Naive thymus-derived CD8-positive, alpha-beta T cell (primary cell): ENCODE data around the gene FBXW4. TPM values are rescaled to one million over a fixed set of nuclear protein-coding genes. Genes with fewer than 3 reads are reported as not detected.
A peak's percentile ranks its signal among the peaks of the same experiment; 100 is the strongest.

Source experiments
- ATAC-seq, 2 donors: fragments of 150-1000 bp; cut with Tn5 transposase in 1 of 2; sonication (Bioruptor Pico), chemical (Tn5 transposase) in 1 of 2; 1 replicate in 1 of 2; 2 replicates in 1 of 2; pipeline ENCODE4 v1.10.0; 2021; ENCODE audit warnings: mild to moderate bottlenecking in 2 of 2, moderate library complexity in 2 of 2
- POLR2A ChIA-PET: fragments of 350-600 bp; sonication (Branson Sonifier 250); formaldehyde crosslinking; loops from one replicate; lab custom pipeline; 2021; ENCODE audit warnings: antibody characterized with exemption; lab: Charles Lee
- DNase-seq, 10 donors: peaks; one replicate each; pipeline versions ENCODE4 v3.0.0 to v3.0.0-alpha.2; 2020 to 2022
- H3K27ac Mint-ChIP-seq, 10 donors: one replicate each; pipeline ENCODE4 v1.8.0; 2020 to 2022; ENCODE audit warnings: mild to moderate bottlenecking in 10 of 10, mixed read lengths in 10 of 10, moderate library complexity in 4 of 10, inconsistent platforms in 1 of 10
- H3K27me3 Mint-ChIP-seq, 5 donors: one replicate each; pipeline ENCODE4 v1.8.0; 2021 to 2022; ENCODE audit warnings: mixed read lengths in 5 of 5
- H3K36me3 Mint-ChIP-seq, 3 donors: one replicate each; pipeline ENCODE4 v1.8.0; 2020 to 2022; ENCODE audit warnings: mixed read lengths in 3 of 3, mild to moderate bottlenecking in 2 of 3, inconsistent platforms in 1 of 3
- H3K4me1 Mint-ChIP-seq, 4 donors: one replicate each; pipeline ENCODE4 v1.8.0; 2021 to 2022; ENCODE audit warnings: mixed read lengths in 4 of 4
- H3K4me3 Mint-ChIP-seq, 10 donors: one replicate each; pipeline ENCODE4 v1.8.0; 2020 to 2022; ENCODE audit warnings: mild to moderate bottlenecking in 10 of 10, mixed read lengths in 10 of 10, moderate library complexity in 6 of 10, inconsistent platforms in 1 of 10
- H3K9me3 Mint-ChIP-seq, 9 donors: one replicate each; pipeline ENCODE4 v1.8.0; 2020 to 2022; ENCODE audit warnings: mixed read lengths in 9 of 9, mild to moderate bottlenecking in 3 of 9, inconsistent platforms in 1 of 9, moderate library complexity in 1 of 9
- microRNA-seq: library from miRNA; unstranded; fragments of <30 nt; microRNA quantifications from one replicate; pipeline ENCODE4 v1.2.0, GENCODE V29; 2022; ENCODE audit warnings: borderline microRNAs expressed
- polyA plus RNA-seq, 3 donors: library from polyadenylated mRNA; unstranded; fragments of 300-500 nt; fragmentation: Illumina TruSeq; gene quantifications; one replicate each; pipeline ENCODE4 v1.2.3, GENCODE V29; 2021
- total RNA-seq, 8 experiments: library from RNA in 2 of 8; stranded (reverse) in 2 of 8; gene quantifications; one replicate each; pipeline ENCODE4 v1.2.3 and lab custom pipeline; 2021 to 2026

The FBXW4 gene
- total and polyA plus RNA-seq, 5 experiments from 2014 or later: 6.1 to 106 (median 13.1) TPM

DNA sequence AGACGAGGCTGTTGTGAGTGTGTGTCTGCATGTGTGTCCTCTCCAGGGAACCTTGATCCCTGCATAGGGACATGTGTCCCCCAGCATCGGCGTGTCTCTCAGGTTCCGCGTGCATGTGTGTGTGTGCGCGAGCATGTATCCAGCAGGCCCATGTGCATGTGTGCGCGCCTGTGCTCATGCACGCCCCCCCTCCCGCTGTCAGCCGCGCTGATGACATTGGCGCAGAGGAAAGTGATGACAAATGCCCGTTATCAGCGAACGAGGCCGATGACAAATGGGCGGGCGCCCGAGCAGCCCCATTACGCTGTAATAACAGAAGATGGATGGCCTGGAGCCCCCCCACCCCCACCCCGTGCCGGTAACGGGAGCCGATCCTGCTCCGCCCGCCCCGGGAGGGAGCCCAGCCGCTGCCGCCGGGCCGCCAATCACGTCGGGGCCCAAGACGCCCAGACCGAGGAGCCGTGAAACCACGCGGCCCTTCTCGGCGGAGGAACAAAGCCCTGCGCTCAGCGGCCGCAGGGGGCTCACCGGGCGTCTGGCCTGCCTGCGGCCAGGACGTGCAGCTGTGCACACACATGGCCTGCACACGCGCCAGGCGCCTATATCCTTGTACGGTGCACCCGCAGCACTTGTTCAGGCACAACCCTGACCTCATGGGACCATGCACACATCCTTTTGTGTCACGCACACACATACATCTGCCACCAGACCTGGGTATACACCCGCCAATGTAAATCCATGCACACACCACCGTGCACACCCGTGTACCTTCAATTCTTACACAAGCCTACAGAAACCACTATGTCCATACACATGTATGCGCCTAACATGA lies 128.4 kb downstream of the FBXW4 start:
- H3K27me3 Mint-ChIP-seq: peaks cover 34 to 66% (median 45%) of the 10 kb centered on the region in 5 donors
- ATAC-seq (no peak), DNase-seq (peak in 1 of 10 donors; percentile 46)
- no peak overlapping the region for H3K27ac Mint-ChIP-seq
- peak overlapping the region in 8 of 10 donors; percentile 5 to 70 (median 20) for H3K4me3 Mint-ChIP-seq
- H3K4me1 Mint-ChIP-seq: peaks cover 4 to 21% (median 17%) of the 10 kb centered on the region in 4 donors
- H3K36me3 Mint-ChIP-seq: no peaks in the 10 kb centered on the region
- H3K9me3 Mint-ChIP-seq: no peaks in the 10 kb centered on the region
- POLR2A ChIA-PET: no interaction called here

DNA sequence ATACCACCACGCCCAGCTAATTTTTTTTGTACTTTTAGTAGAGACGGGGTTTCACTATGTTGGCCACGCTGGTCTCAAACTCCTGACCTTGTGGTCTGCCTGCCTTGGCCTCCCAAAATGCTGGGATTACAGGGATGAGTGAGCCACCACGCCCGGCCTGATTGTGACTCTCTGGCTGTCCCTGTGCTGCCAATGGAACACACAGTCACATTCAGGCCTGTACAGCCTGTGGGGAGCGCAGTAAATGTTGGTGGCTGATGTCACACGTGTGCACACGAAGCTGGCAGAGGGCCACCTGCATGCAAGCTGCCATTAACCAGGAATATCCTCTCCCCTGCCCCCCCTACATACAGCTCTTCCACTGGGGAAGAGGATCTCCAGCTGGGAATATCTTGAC lies 129.0 kb downstream of the FBXW4 start:
- Mint-ChIP-seq H3K36me3 (no peaks in the 10 kb centered on the region), H3K27ac (no peak overlapping the region), H3K9me3 (no peaks in the 10 kb centered on the region), H3K4me1 (peaks cover 4 to 21% (median 17%) of the 10 kb centered on the region in 4 donors), H3K4me3 (no peak overlapping the region), H3K27me3 (peaks cover 34 to 66% (median 45%) of the 10 kb centered on the region in 5 donors)
- no peak for DNase-seq
- ATAC-seq: no peak
- POLR2A ChIA-PET: no interaction called here

DNA sequence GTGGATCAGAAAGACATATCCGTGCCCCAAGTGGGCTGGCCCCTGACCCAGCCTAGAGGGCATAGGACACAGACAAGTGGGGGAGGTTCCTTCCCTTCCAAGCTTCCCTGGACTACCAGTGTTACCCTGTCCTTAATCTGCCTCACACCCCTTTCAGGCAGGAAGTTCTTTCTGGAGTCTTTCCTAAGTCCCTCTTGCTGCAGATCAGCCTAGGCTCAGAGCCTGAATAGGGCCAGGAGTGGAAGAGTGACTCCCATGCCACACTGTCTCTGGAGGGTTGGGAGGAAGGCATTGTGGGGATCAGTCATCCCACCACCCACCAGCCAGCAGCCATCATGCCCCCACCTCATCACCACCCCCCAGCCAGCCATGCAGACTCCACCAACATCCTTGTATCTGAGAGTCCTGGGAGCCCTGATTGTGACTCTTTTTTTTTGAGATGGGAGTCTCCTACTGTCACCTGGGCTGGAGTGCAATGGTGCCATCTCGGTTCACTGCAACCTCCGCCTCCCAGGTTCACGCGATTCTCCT lies 129.5 kb downstream of the FBXW4 start:
- Mint-ChIP-seq H3K4me1 (peaks cover 4 to 17% (median 15%) of the 10 kb centered on the region in 4 donors), H3K27me3 (peaks cover 34 to 66% (median 45%) of the 10 kb centered on the region in 5 donors), H3K36me3 (no peaks in the 10 kb centered on the region), H3K27ac (no peak overlapping the region), H3K9me3 (no peaks in the 10 kb centered on the region), H3K4me3 (no peak overlapping the region)
- DNase-seq (no peak), ATAC-seq (no peak)
- POLR2A ChIA-PET: no interaction called here

DNA sequence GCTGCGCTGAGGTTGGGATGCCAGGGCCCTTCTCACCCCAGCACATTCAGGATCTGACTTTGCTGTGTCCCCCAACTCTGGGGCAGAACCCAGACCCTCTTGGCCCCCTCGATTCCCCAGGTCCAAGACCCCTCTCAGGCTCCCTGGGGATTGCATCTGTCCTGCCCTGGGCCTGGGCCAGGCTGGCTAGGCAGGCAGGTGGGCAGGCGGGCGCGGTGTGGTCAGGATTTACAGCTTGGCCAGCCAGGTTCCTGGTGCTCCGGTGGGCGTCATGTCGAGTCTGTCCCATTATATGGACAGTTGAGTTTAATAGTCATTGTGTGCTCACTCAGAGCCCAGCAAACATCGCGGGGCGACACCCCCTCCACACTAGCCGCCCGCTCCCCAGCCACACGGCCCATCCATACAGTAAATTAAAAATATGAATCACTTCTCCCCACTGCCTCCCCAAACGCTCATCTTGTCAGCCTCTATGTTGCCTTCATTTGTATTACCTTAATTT lies 130.4 kb downstream of the FBXW4 start:
- ATAC-seq (no peak), DNase-seq (peak in 2 of 10 donors; percentile 16 to 30)
- POLR2A ChIA-PET: no interaction called here
- H3K4me1 Mint-ChIP-seq: peaks cover 6 to 14% (median 9%) of the 10 kb centered on the region in 4 donors
- peaks cover 32 to 61% (median 42%) of the 10 kb centered on the region in 5 donors for H3K27me3 Mint-ChIP-seq
- H3K36me3 Mint-ChIP-seq: no peaks in the 10 kb centered on the region
- no peaks in the 10 kb centered on the region for H3K9me3 Mint-ChIP-seq
- H3K27ac Mint-ChIP-seq: no peak overlapping the region
- no peak overlapping the region for H3K4me3 Mint-ChIP-seq

DNA sequence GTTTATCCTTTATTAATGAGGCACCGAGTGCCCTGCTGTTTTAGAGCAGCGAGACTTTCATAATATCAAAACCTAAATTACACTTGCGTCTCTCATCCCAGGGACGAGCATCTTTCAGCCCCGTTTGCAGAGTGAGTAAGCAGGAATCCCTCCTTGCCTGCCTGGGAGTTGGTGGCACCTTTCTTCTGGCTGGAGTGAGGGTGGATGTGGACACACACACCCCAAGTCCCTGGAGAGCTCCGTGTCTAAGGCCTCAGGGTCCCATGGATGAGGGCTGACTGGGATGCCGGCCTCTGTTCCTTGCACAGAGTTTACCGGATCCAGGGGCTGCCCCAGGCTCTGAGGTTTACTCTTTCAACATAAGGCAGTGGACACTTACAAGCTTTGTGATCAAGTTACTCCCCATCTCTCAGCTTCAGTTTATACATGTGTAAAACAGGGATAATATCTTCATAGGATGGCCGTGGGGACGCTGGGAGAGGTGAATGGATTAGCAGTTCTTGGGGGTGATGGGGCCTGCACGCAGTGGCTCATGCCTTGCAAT lies 131.4 kb downstream of the FBXW4 start:
- Mint-ChIP-seq H3K36me3 (no peaks in the 10 kb centered on the region), H3K27ac (peak overlapping the region in 1 of 10 donors; percentile 83), H3K4me3 (no peak overlapping the region), H3K27me3 (peaks cover 29 to 51% (median 36%) of the 10 kb centered on the region in 5 donors), H3K4me1 (peaks cover 13 to 15% (median 14%) of the 10 kb centered on the region in 4 donors), H3K9me3 (no peaks in the 10 kb centered on the region)
- POLR2A ChIA-PET: no interaction called here
- no peak for DNase-seq
- ATAC-seq: no peak

DNA sequence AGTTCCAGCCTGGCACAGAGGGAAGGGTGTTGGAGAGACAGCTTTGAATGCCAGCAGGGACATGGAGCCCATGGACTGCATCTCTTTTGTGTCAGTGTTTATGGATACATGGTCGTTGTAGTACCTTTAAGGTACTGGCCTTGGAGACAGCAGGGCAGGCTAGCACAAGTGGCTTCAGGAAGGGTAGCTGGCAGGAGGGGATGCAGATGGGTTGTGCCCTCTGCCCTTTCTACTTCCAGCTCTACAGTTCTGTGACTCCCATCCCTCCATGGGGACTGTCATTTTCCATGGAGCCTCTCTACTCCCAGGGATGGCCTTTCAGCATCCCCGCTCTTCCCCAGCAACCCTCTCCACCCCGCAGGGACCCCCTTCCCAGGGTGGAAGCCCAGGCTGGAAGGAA lies 132.0 kb downstream of the FBXW4 start:
- Mint-ChIP-seq H3K9me3 (no peaks in the 10 kb centered on the region), H3K27me3 (peaks cover 24 to 45% (median 31%) of the 10 kb centered on the region in 5 donors), H3K27ac (peak overlapping the region in 1 of 10 donors; percentile 24), H3K36me3 (no peaks in the 10 kb centered on the region), H3K4me1 (peaks cover 18 to 21% (median 20%) of the 10 kb centered on the region in 4 donors), H3K4me3 (no peak overlapping the region)
- POLR2A ChIA-PET: no interaction called here
- DNase-seq (peak in 1 of 10 donors; percentile 41), ATAC-seq (no peak)

DNA sequence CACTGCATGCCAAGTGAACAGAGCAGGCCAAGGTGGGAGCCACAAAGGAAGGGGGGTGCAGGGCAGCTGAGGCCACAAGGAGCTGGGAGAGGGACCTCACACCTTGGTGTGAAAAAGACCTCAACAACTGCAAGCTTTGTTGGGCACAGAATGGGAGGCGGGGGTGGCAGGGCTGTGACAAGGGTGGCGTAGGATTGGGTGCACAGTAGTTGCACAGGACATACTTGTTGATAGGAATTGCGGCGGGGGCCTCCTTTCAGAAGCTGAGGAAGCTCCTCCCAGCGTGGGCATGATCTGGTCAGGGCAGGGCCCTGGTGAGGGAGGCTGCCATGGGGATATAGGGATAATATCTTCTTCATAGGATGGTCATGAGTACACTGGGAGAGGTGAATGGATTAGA lies 132.7 kb downstream of the FBXW4 start:
- no peaks in the 10 kb centered on the region for H3K9me3 Mint-ChIP-seq
- peaks cover 19 to 39% (median 23%) of the 10 kb centered on the region in 5 donors for H3K27me3 Mint-ChIP-seq
- no peak overlapping the region for H3K4me3 Mint-ChIP-seq
- H3K4me1 Mint-ChIP-seq: peaks cover 20 to 26% (median 24%) of the 10 kb centered on the region in 4 donors
- POLR2A ChIA-PET: no interaction called here
- no peaks in the 10 kb centered on the region for H3K36me3 Mint-ChIP-seq
- no peak overlapping the region for H3K27ac Mint-ChIP-seq
- ATAC-seq (no peak), DNase-seq (no peak)

DNA sequence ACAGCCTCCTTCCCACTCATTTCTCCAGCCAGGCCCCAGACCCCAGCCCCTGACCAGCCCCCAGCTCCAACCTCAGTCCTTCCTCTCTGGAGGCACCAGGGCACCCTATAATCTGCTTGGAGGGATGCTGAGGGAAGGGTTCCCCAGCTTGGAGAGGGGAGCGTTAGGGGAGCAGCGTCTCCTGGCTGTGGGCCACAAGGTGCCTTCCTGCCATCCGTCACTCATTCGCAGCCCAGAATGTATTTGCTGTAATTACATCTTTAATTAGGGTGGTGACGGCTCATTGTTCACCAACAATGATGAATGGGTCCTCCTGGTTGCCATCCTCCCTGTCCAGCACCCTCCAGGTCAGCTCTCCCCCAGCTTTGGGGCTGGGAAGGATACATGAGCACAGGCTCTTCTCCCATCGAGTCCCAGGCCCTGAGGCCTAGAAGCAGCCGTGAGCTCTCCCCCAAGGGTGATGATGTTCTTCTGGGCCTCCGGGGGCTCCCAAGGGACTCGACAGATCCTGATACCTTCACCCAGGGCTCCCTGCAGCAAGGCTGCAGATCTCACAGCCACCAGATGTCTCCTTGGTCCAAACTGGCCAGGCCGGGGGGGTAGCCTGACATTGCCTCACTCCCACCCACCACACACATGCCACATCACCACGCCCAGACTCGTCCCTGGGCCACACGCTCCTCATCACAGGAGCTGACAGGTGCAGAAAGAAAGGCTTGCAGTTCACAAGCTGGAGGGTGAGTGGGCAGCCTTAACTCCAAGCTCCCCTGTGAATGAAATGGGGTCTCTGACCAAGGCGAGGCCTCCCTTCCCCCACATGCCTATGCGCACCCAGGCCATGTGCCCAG lies 133.7 kb downstream of the FBXW4 start:
- Mint-ChIP-seq H3K9me3 (no peaks in the 10 kb centered on the region), H3K27me3 (peaks cover 13 to 32% (median 16%) of the 10 kb centered on the region in 5 donors), H3K36me3 (no peaks in the 10 kb centered on the region), H3K4me1 (peaks cover 15 to 24% (median 22%) of the 10 kb centered on the region in 4 donors), H3K4me3 (no peak overlapping the region), H3K27ac (peak overlapping the region in 1 of 10 donors; percentile 57)
- ATAC-seq: no peak
- POLR2A ChIA-PET: no interaction called here
- no peak for DNase-seq

Small RNAs within 50 kb of the gene (microRNA-seq; reads per million reads assigned to microRNA genes)
- gene MIR3158-1 (not detected), gene MIR3158-2 (not detected)

Other genes starting within 250 kb of the FBXW4 start
- gene POLL, start 106.9 kb downstream of the FBXW4 start, total RNA-seq: 10 to 100 TPM; 44.0 to 48.9 TPM
- gene POLL, start 106.9 kb downstream of the FBXW4 start, polyA plus RNA-seq: 10 to 100 TPM; 10.6 to 16.7 (median 12.5) TPM
- gene DPCD, start 106.8 kb downstream of the FBXW4 start, total RNA-seq: 1 to 10 TPM in 1 of 2 experiments, under 1 TPM in 1; 0.75 to 1.4 TPM
- 1 to 10 TPM; 1.3 to 3.0 (median 2.4) TPM for gene DPCD, start 106.8 kb downstream of the FBXW4 start, polyA plus RNA-seq
- gene FGF8, start 80.9 kb upstream of the FBXW4 start, total RNA-seq: not detected
- gene FGF8, start 80.9 kb upstream of the FBXW4 start, polyA plus RNA-seq: not detected
- gene NPM3, start 88.3 kb upstream of the FBXW4 start, total RNA-seq: 10 to 100 TPM; 17.1 to 19.1 TPM
- 10 to 100 TPM; 14.6 to 19.3 (median 18.9) TPM for gene NPM3, start 88.3 kb upstream of the FBXW4 start, polyA plus RNA-seq
- gene OGA, start 123.3 kb upstream of the FBXW4 start, total RNA-seq: 100 to 1,000 TPM; 370 to 406 TPM
- gene OGA, start 123.3 kb upstream of the FBXW4 start, polyA plus RNA-seq: 10 to 100 TPM; 35.7 to 43.7 (median 41.9) TPM
- gene KCNIP2, start 148.6 kb upstream of the FBXW4 start, total RNA-seq: 1 to 10 TPM; 2.0 to 2.5 TPM
- gene KCNIP2, start 148.6 kb upstream of the FBXW4 start, polyA plus RNA-seq: not detected